ENCODE results near the gene SLC66A2. TPM values are rescaled to one million over a fixed set of nuclear protein-coding genes. Genes with fewer than 3 reads are reported as not detected.
A peak's percentile ranks its signal among the peaks of the same experiment; 100 is the strongest.

The SLC66A2 gene
- total RNA-seq, 1 donor from 2014 or later, result 29.8 TPM

- H3K9me3 Mint-ChIP-seq, result peaks cover 20% of the 10 kb centered on the region
- DNase-seq (ENCODE audit: low read depth, low spot score), result no peak
- H3K4me1 Mint-ChIP-seq, result peaks cover 15% of the 10 kb centered on the region
- no peaks in the 10 kb centered on the region for H3K27me3 Mint-ChIP-seq (ENCODE audit: low read depth)
- TF ChIP-seq, protein P1, sequence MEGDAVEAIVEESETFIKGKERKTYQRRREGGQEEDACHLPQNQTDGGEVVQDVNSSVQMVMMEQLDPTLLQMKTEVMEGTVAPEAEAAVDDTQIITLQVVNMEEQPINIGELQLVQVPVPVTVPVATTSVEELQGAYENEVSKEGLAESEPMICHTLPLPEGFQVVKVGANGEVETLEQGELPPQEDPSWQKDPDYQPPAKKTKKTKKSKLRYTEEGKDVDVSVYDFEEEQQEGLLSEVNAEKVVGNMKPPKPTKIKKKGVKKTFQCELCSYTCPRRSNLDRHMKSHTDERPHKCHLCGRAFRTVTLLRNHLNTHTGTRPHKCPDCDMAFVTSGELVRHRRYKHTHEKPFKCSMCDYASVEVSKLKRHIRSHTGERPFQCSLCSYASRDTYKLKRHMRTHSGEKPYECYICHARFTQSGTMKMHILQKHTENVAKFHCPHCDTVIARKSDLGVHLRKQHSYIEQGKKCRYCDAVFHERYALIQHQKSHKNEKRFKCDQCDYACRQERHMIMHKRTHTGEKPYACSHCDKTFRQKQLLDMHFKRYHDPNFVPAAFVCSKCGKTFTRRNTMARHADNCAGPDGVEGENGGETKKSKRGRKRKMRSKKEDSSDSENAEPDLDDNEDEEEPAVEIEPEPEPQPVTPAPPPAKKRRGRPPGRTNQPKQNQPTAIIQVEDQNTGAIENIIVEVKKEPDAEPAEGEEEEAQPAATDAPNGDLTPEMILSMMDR (conservative IDR thresholded peaks at IDR 0.05), result no peak
- H3K27ac Mint-ChIP-seq (ENCODE audit: unreplicated experiment), result no peak overlapping the region
- H3K4me3 Mint-ChIP-seq, result no peak overlapping the region
- peaks cover 55% of the 10 kb centered on the region for H3K36me3 Mint-ChIP-seq (ENCODE audit: low read depth)
These were observed 15.5 kb downstream of the SLC66A2 start for GRCh38 chr18:79935925-79936324.

DNA sequence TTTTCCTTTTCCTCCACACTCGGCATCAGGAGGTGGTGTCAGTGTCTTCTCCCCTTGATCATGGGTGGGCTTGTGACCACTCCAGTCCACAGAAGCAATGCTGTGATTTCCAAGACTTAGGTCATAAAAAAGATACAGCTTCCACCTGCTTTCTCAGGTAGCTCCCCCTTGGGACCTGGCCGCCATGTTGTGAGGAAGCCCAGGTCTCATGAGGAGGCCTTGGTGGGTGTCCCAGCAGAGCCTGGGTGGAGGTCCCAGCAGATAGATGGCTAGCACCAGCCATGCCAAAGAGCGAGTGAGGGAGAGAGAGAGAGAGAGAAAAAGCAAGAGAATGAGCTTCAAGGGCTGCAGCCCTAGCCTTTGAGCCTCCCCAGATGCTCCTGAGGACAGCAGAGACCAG is 16.0 kb downstream of the SLC66A2 start:
- peak overlapping the region; percentile 50 for H3K27ac Mint-ChIP-seq (ENCODE audit: unreplicated experiment)
- TF ChIP-seq, protein P1 (conservative IDR thresholded peaks at IDR 0.05), result no peak
- peaks cover 20% of the 10 kb centered on the region for H3K9me3 Mint-ChIP-seq
- H3K4me1 Mint-ChIP-seq, result peaks cover 15% of the 10 kb centered on the region
- no peak overlapping the region for H3K4me3 Mint-ChIP-seq
- DNase-seq (ENCODE audit: low read depth, low spot score), result no peak
- H3K36me3 Mint-ChIP-seq (ENCODE audit: low read depth), result peaks cover 55% of the 10 kb centered on the region
- H3K27me3 Mint-ChIP-seq (ENCODE audit: low read depth), result no peaks in the 10 kb centered on the region

DNA sequence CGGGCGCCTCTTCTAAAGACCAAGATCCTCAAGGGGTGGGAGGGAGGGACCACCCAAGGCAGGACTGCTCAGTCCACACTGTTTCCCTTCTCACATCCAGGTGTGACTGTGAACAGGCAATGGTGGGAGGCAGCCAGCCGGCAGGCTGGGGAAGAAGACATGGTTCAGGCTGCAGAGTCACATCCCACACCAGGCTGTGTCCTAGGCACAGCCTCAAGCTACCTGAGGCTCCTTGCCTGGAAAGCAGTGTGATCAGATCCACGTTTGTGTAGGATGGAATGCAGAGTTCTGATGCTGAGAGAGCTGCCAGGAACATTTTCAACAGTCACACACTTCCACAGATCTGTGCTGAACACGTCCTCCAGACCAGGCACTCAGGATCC is 16.4 kb downstream of the SLC66A2 start:
- no peak overlapping the region for H3K4me3 Mint-ChIP-seq
- TF ChIP-seq, protein P1 (conservative IDR thresholded peaks at IDR 0.05), result no peak
- H3K9me3 Mint-ChIP-seq, result peaks cover 21% of the 10 kb centered on the region
- H3K27ac Mint-ChIP-seq (ENCODE audit: unreplicated experiment), result no peak overlapping the region
- peaks cover 59% of the 10 kb centered on the region for H3K36me3 Mint-ChIP-seq (ENCODE audit: low read depth)
- no peaks in the 10 kb centered on the region for H3K27me3 Mint-ChIP-seq (ENCODE audit: low read depth)
- DNase-seq (ENCODE audit: low read depth, low spot score), result no peak
- H3K4me1 Mint-ChIP-seq, result peaks cover 15% of the 10 kb centered on the region

GRCh38 chr18:79934311-79935097 is 16.9 kb downstream of the SLC66A2 start:
- H3K27ac Mint-ChIP-seq (ENCODE audit: unreplicated experiment), result no peak overlapping the region

DNA sequence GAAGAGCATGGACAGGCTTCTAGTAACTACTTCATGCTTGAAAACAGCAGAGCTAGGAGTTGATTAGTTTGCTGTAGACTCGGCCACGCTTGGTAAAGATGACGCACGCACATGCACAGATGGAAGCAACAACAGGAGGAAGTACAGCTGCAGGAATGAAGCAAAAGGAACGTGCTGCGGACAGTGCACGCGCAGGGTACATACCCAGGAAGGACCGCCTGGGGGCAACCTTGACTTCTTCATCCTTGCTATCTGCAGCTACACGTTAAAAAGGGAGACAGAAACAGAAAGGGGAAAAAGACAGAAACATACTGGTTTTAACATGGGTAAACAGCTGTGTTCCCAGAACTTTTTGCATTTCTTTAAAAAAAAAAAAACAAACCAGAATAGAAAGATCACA is 17.7 kb downstream of the SLC66A2 start:
- Mint-ChIP-seq H3K4me3 (no peak overlapping the region), H3K4me1 (peaks cover 15% of the 10 kb centered on the region), H3K27ac (ENCODE audit: unreplicated experiment) (no peak overlapping the region), H3K27me3 (ENCODE audit: low read depth) (no peaks in the 10 kb centered on the region), H3K36me3 (ENCODE audit: low read depth) (peaks cover 67% of the 10 kb centered on the region), H3K9me3 (peaks cover 27% of the 10 kb centered on the region)
- TF ChIP-seq, protein P1 (conservative IDR thresholded peaks at IDR 0.05), result peak; percentile 47
- no peak for DNase-seq (ENCODE audit: low read depth, low spot score)

More at GRCh38 chr18:79934311-79935097, 16.9 kb downstream of the SLC66A2 start:
- Mint-ChIP-seq H3K4me1 (peaks cover 15% of the 10 kb centered on the region), H3K27me3 (ENCODE audit: low read depth) (no peaks in the 10 kb centered on the region), H3K9me3 (peaks cover 23% of the 10 kb centered on the region), H3K36me3 (ENCODE audit: low read depth) (peaks cover 59% of the 10 kb centered on the region), H3K4me3 (no peak overlapping the region)
- TF ChIP-seq, protein P1 (conservative IDR thresholded peaks at IDR 0.05), result no peak
- DNase-seq (ENCODE audit: low read depth, low spot score), result no peak

Measured in neural crest cell (in vitro differentiated cells).